ENCODE data around the gene GNAI1.

GNAI1 gene

GRCh38 chr7:80231707-80232106 lies 97.1 kb downstream of the GNAI1 start:
- no peaks in the 10 kb centered on the region for H3K79me2 ChIP-seq (ENCODE audit: insufficient read depth, low read length)
- no peak overlapping the region for H3K27ac ChIP-seq (ENCODE audit: low read length)
- H3K4me2 ChIP-seq (ENCODE audit: insufficient read depth, low read length), result no peak overlapping the region
- TF ChIP-seq EZH2 (IDR thresholded peaks at IDR 0.05; ENCODE audit: borderline replicate concordance, low read depth, low read length, severe bottlenecking) (no peak), CTCF (IDR thresholded peaks at IDR 0.05; ENCODE audit: borderline replicate concordance, extremely low read depth, low read length, poor library complexity, severe bottlenecking) (no peak)
- H3K36me3 ChIP-seq (ENCODE audit: insufficient read depth, low read length), result no peaks in the 10 kb centered on the region
- H3K4me1 ChIP-seq (ENCODE audit: insufficient read depth, low read length), result no peaks in the 10 kb centered on the region
- H2AFZ ChIP-seq (ENCODE audit: low read depth, low read length), result no peak overlapping the region
- no peak overlapping the region for H3K4me3 ChIP-seq (ENCODE audit: low read depth in 1 of 2, low read length in 2 of 2)
- no peak overlapping the region for H3K9ac ChIP-seq (ENCODE audit: low read depth, low read length)
- H4K20me1 ChIP-seq (ENCODE audit: insufficient read depth, low read length), result no peaks in the 10 kb centered on the region
- no peak for DNase-seq
- ATAC-seq (ENCODE audit: insufficient read depth, low read depth), result no peak
- no peaks in the 10 kb centered on the region for H3K9me3 ChIP-seq (ENCODE audit: insufficient read depth, low read length, severe bottlenecking)
- no peaks in the 10 kb centered on the region for H3K27me3 ChIP-seq (ENCODE audit: insufficient read depth, low read length, poor library complexity)

- Histone ChIP-seq H3K9ac (ENCODE audit: low read depth, low read length) (no peak overlapping the region), H3K4me3 (ENCODE audit: low read depth in 1 of 2, low read length in 2 of 2) (no peak overlapping the region), H3K4me2 (ENCODE audit: insufficient read depth, low read length) (no peak overlapping the region), H3K27ac (ENCODE audit: low read length) (no peak overlapping the region), H3K79me2 (ENCODE audit: insufficient read depth, low read length) (no peaks in the 10 kb centered on the region), H4K20me1 (ENCODE audit: insufficient read depth, low read length) (no peaks in the 10 kb centered on the region), H3K4me1 (ENCODE audit: insufficient read depth, low read length) (no peaks in the 10 kb centered on the region), H3K36me3 (ENCODE audit: insufficient read depth, low read length) (no peaks in the 10 kb centered on the region), H3K9me3 (ENCODE audit: insufficient read depth, low read length, severe bottlenecking) (no peaks in the 10 kb centered on the region), H3K27me3 (ENCODE audit: insufficient read depth, low read length, poor library complexity) (no peaks in the 10 kb centered on the region), H2AFZ (ENCODE audit: low read depth, low read length) (no peak overlapping the region)
- no peak for ATAC-seq (ENCODE audit: insufficient read depth, low read depth)
- DNase-seq, result no peak
- TF ChIP-seq EZH2 (IDR thresholded peaks at IDR 0.05; ENCODE audit: borderline replicate concordance, low read depth, low read length, severe bottlenecking) (no peak), CTCF (IDR thresholded peaks at IDR 0.05; ENCODE audit: borderline replicate concordance, extremely low read depth, low read length, poor library complexity, severe bottlenecking) (no peak)
Observed at GRCh38 chr7:80232979-80233724, 98.5 kb downstream of the GNAI1 start.

- Histone ChIP-seq H3K27ac (ENCODE audit: low read length) (no peak overlapping the region), H3K27me3 (ENCODE audit: insufficient read depth, low read length, poor library complexity) (no peaks in the 10 kb centered on the region), H3K36me3 (ENCODE audit: insufficient read depth, low read length) (no peaks in the 10 kb centered on the region), H2AFZ (ENCODE audit: low read depth, low read length) (no peak overlapping the region), H3K79me2 (ENCODE audit: insufficient read depth, low read length) (no peaks in the 10 kb centered on the region), H3K4me3 (ENCODE audit: low read depth in 1 of 2, low read length in 2 of 2) (no peak overlapping the region), H3K4me2 (ENCODE audit: insufficient read depth, low read length) (no peak overlapping the region), H3K9me3 (ENCODE audit: insufficient read depth, low read length, severe bottlenecking) (no peaks in the 10 kb centered on the region), H3K4me1 (ENCODE audit: insufficient read depth, low read length) (no peaks in the 10 kb centered on the region), H4K20me1 (ENCODE audit: insufficient read depth, low read length) (no peaks in the 10 kb centered on the region), H3K9ac (ENCODE audit: low read depth, low read length) (no peak overlapping the region)
- DNase-seq, result no peak
- no peak for TF ChIP-seq EZH2 (IDR thresholded peaks at IDR 0.05; ENCODE audit: borderline replicate concordance, low read depth, low read length, severe bottlenecking)
- TF ChIP-seq CTCF (IDR thresholded peaks at IDR 0.05; ENCODE audit: borderline replicate concordance, extremely low read depth, low read length, poor library complexity, severe bottlenecking), result no peak
- no peak for ATAC-seq (ENCODE audit: insufficient read depth, low read depth)
Observed at GRCh38 chr7:80235334-80235733, 100.7 kb downstream of the GNAI1 start.
